H1 (cell line): ENCODE results near the gene POLR1G. TPM values are rescaled to one million over a fixed set of nuclear protein-coding genes. Genes with fewer than 3 reads are reported as not detected.

Source experiments
- CTCF ChIA-PET: fragments of 300-600 bp; sonication (Branson Sonifier 250); formaldehyde crosslinking; loops from one replicate; lab custom pipeline; 2021; ENCODE audit not compliant: partially characterized antibody; lab: Charles Lee
- POLR2A ChIA-PET: fragments of 300-600 bp; sonication (Branson Sonifier 250); formaldehyde crosslinking; loops from one replicate; lab custom pipeline; 2021; ENCODE audit warnings: inconsistent platforms; ENCODE audit not compliant: partially characterized antibody; lab: Charles Lee
- DNase-seq, 2 experiments: peaks; one replicate each; pipeline versions ENCODE4 v3.0.0 to v3.0.0-alpha.2; 2010 to 2022; ENCODE audit warnings: low spot score in 2 of 2, low read depth in 1 of 2, mixed read lengths in 1 of 2
- FAIRE-seq: peaks from 2 replicates; lab custom pipeline; 2011; peaks lifted over from hg19 to GRCh38; lab: Jason Lieb, UNC
- H2AFZ ChIP-seq: 2 replicates; pipeline ENCODE4 v1.8.1; 2012; ENCODE audit warnings: low read length, inconsistent platforms
- H2AK5ac ChIP-seq: 2 replicates; pipeline ENCODE4 v1.6.1; 2013; ENCODE audit warnings: low read depth, low read length
- H2BK120ac ChIP-seq: replicated peaks from 2 replicates; pipeline ENCODE3; 2013; ENCODE audit warnings: low read depth, low read length, inconsistent platforms
- H2BK12ac ChIP-seq: 2 replicates; pipeline ENCODE4 v1.6.1; 2013; ENCODE audit warnings: low read depth, low read length
- H2BK15ac ChIP-seq: 2 replicates; pipeline ENCODE4 v1.6.1; 2013; ENCODE audit warnings: low read length
- H2BK20ac ChIP-seq: 2 replicates; pipeline ENCODE4 v1.6.1; 2013; ENCODE audit warnings: low read length
- H2BK5ac ChIP-seq: 2 replicates; pipeline ENCODE4 v1.6.1; 2013; ENCODE audit warnings: low read depth, low read length
- H3K14ac ChIP-seq: 2 replicates; pipeline ENCODE4 v1.6.1; 2013; ENCODE audit warnings: inconsistent platforms; ENCODE audit not compliant: insufficient read length
- H3K18ac ChIP-seq: 2 replicates; pipeline ENCODE4 v1.6.1; 2013; ENCODE audit warnings: low read length; ENCODE audit errors: extremely low read depth
- H3K23ac ChIP-seq: 2 replicates; pipeline ENCODE4 v1.6.1; 2013; ENCODE audit warnings: inconsistent platforms; ENCODE audit not compliant: insufficient read length
- H3K23me2 ChIP-seq: 2 replicates; pipeline ENCODE4 v1.6.1; 2013; ENCODE audit warnings: low read depth, low read length
- H3K27ac ChIP-seq: 2 replicates; pipeline ENCODE4 v1.6.1; 2011; ENCODE audit warnings: low read depth, low read length, inconsistent platforms
- H3K27me3 ChIP-seq, 4 experiments: replicated peaks in 1 of 4; 1 replicate in 1 of 4; 2 replicates in 3 of 4; pipeline versions ENCODE4 v1.6.1 to v1.8.1; 2011 to 2013; ENCODE audit warnings: low read length in 3 of 4, mild to moderate bottlenecking in 3 of 4, inconsistent platforms in 2 of 4, mixed read lengths in 2 of 4, moderate library complexity in 1 of 4; ENCODE audit not compliant: control insufficient read depth in 3 of 4, insufficient read depth in 3 of 4; ENCODE audit errors: extremely low read depth in 1 of 4
- H3K36me3 ChIP-seq, 4 experiments: 2 replicates each; pipeline versions ENCODE4 v1.6.1 to v1.8.1; 2011 to 2013; ENCODE audit warnings: mild to moderate bottlenecking in 4 of 4, low read length in 3 of 4, moderate library complexity in 2 of 4, control low read depth in 1 of 4, inconsistent platforms in 1 of 4; ENCODE audit not compliant: insufficient read depth in 4 of 4, control insufficient read depth in 2 of 4
- H3K4ac ChIP-seq: replicated peaks from 2 replicates; pipeline ENCODE3; 2013; ENCODE audit warnings: low read length, low read depth, mixed read lengths, inconsistent platforms; ENCODE audit not compliant: insufficient read length
- H3K4me1 ChIP-seq, 4 experiments: replicated peaks in 1 of 4; 1 replicate in 1 of 4; 2 replicates in 3 of 4; pipeline versions ENCODE4 v1.6.1 to v1.8.1; 2011 to 2013; ENCODE audit warnings: low read length in 3 of 4, inconsistent platforms in 2 of 4, mixed read lengths in 1 of 4; ENCODE audit not compliant: insufficient read depth in 4 of 4, control insufficient read depth in 3 of 4
- H3K4me2 ChIP-seq, 2 experiments: 2 replicates each; pipeline versions ENCODE4 v1.6.1 to v1.8.1; 2011 to 2013; ENCODE audit warnings: low read depth in 2 of 2, low read length in 2 of 2, control low read depth in 1 of 2, inconsistent platforms in 1 of 2, mild to moderate bottlenecking in 1 of 2; ENCODE audit not compliant: insufficient read depth in 1 of 2
- H3K4me3 ChIP-seq, 4 experiments: fragments of 200-600, 300-600 bp in 1 of 4; sonication (generic), shearing (Covaris generic), sonication (Bioruptor Twin) in 1 of 4; 2 replicates each; pipeline versions ENCODE4 v1.5.1 to v1.8.1; 2011 to 2016; ENCODE audit warnings: low read length in 4 of 4, low read depth in 3 of 4, control low read depth in 2 of 4, inconsistent platforms in 2 of 4, mild to moderate bottlenecking in 2 of 4, mixed read lengths in 1 of 4, moderate library complexity in 1 of 4; ENCODE audit not compliant: insufficient read depth in 2 of 4; ENCODE audit errors: extremely low read depth in 1 of 4
- H3K56ac ChIP-seq: replicated peaks from 2 replicates; pipeline ENCODE3; 2013; ENCODE audit warnings: low read depth, mild to moderate bottlenecking, mixed read lengths, low read length, inconsistent platforms; ENCODE audit not compliant: insufficient read length
- H3K79me1 ChIP-seq: 2 replicates; pipeline ENCODE4 v1.6.1; 2013; ENCODE audit warnings: low read depth, low read length, control low read depth
- H3K79me2 ChIP-seq, 2 experiments: 2 replicates each; pipeline versions ENCODE4 v1.6.1 to v1.8.1; 2012 to 2013; ENCODE audit warnings: low read length in 2 of 2, mild to moderate bottlenecking in 2 of 2, inconsistent platforms in 1 of 2; ENCODE audit not compliant: insufficient read depth in 2 of 2, control insufficient read depth in 1 of 2
- H3K9ac ChIP-seq, 4 experiments: replicated peaks in 1 of 4; 1 replicate in 1 of 4; 2 replicates in 3 of 4; pipeline versions ENCODE4 v1.6.1 to v1.8.1; 2011 to 2013; ENCODE audit warnings: low read depth in 3 of 4, low read length in 3 of 4, control low read depth in 2 of 4, mild to moderate bottlenecking in 2 of 4, moderate library complexity in 2 of 4, inconsistent platforms in 1 of 4; ENCODE audit errors: extremely low read depth in 1 of 4
- H3K9me3 ChIP-seq, 2 experiments: 2 replicates each; pipeline versions ENCODE4 v1.6.1 to v1.8.1; 2012 to 2013; ENCODE audit warnings: mild to moderate bottlenecking in 2 of 2, moderate library complexity in 2 of 2, control low read depth in 1 of 2, inconsistent platforms in 1 of 2, low read depth in 1 of 2, low read length in 1 of 2, mixed read lengths in 1 of 2; ENCODE audit not compliant: insufficient read depth in 2 of 2
- H4K20me1 ChIP-seq, 2 experiments: replicated peaks in 1 of 2; 2 replicates each; pipeline versions ENCODE3 to v1.8.1; 2011 to 2013; ENCODE audit warnings: inconsistent platforms in 2 of 2, low read length in 2 of 2, mild to moderate bottlenecking in 1 of 2; ENCODE audit not compliant: insufficient read depth in 2 of 2, control insufficient read depth in 1 of 2
- H4K5ac ChIP-seq: 2 replicates; pipeline ENCODE4 v1.6.1; 2013; ENCODE audit warnings: low read length, low read depth, mixed read lengths, inconsistent platforms; ENCODE audit not compliant: insufficient read length
- H4K8ac ChIP-seq: 2 replicates; pipeline ENCODE4 v1.8.0; 2013; ENCODE audit warnings: mild to moderate bottlenecking, moderate library complexity, low read length, inconsistent platforms; ENCODE audit not compliant: insufficient read depth; ENCODE audit errors: extremely low read depth
- H4K91ac ChIP-seq: replicated peaks from 2 replicates; pipeline ENCODE3; 2013; ENCODE audit warnings: low read length, mixed read lengths, inconsistent platforms; ENCODE audit not compliant: insufficient read length
- CBX5 ChIP-seq: fragments of 300-800, 300-1000 bp; sonication (generic); IDR thresholded peaks from 2 replicates; pipeline ENCODE4 v1.7.1; 2016; ENCODE audit warnings: antibody characterized with exemption, low read length, low read depth
- CEBPB ChIP-seq: IDR thresholded peaks from 2 replicates; pipeline ENCODE4 v1.6.1; 2012; ENCODE audit warnings: low read depth, low read length
- CHD2 ChIP-seq: IDR thresholded peaks from 2 replicates; pipeline ENCODE4 v1.6.1; 2012; ENCODE audit warnings: low read length, improper control_type of control experiment
- CTBP2 ChIP-seq: IDR thresholded peaks from 2 replicates; pipeline ENCODE4 v1.7.0; 2011; ENCODE audit warnings: borderline replicate concordance, mild to moderate bottlenecking, moderate library complexity, mixed read lengths, low read length; ENCODE audit not compliant: insufficient read depth, insufficient read length
- GTF2F1 ChIP-seq: IDR thresholded peaks from 2 replicates; pipeline ENCODE4 v1.6.1; 2012; ENCODE audit warnings: low read depth, low read length, improper control_type of control experiment, borderline replicate concordance
- JUND ChIP-seq: IDR thresholded peaks from 2 replicates; pipeline ENCODE4 v1.6.1; 2011; ENCODE audit warnings: mild to moderate bottlenecking, improper control_type of control experiment, low read length
- MAFK ChIP-seq: IDR thresholded peaks from 2 replicates; pipeline ENCODE4 v1.6.1; 2012; ENCODE audit warnings: low read depth, mild to moderate bottlenecking, improper control_type of control experiment, low read length
- RFX5 ChIP-seq: IDR thresholded peaks from 2 replicates; pipeline ENCODE4 v1.6.1; 2011; ENCODE audit warnings: low read depth, low read length, improper control_type of control experiment, borderline replicate concordance
- TCF12 ChIP-seq: IDR thresholded peaks from 2 replicates; pipeline ENCODE4 v1.6.1; 2011; ENCODE audit warnings: low read depth, mild to moderate bottlenecking, low read length
- YY1 ChIP-seq: IDR thresholded peaks from 2 replicates; pipeline ENCODE4 v1.6.1; 2011; ENCODE audit warnings: low read depth, mild to moderate bottlenecking, low read length
- WGBS, 2 experiments: shearing (Covaris generic) in 1 of 2; methylation state at CpG; one replicate each; pipeline versions ENCODE4 v1.1.6 to v1.1.7; 2013 to 2015; ENCODE audit warnings: low lambda C conversion rate in 2 of 2, mixed read lengths in 2 of 2, inconsistent platforms in 1 of 2, low coverage in 1 of 2, missing lambda C conversion rate in 1 of 2; ENCODE audit not compliant: insufficient replicate concordance in 2 of 2, insufficient coverage in 1 of 2, insufficient read length in 1 of 2; ENCODE audit errors: extremely low coverage in 1 of 2, missing lambda C conversion rate in 1 of 2; 5-methylcytosine and 5-hydroxymethylcytosine counted together
- polyA plus RNA-seq, 7 experiments: library from polyadenylated mRNA; depleted of rRNA in 3 of 7; stranded (reverse) in 5 of 7; unstranded in 2 of 7; fragments of >200 nt in 5 of 7; fragments of 200-250 nt in 2 of 7; gene quantifications; 1 replicate in 5 of 7; 2 replicates in 1 of 7; 4 replicates in 1 of 7; pipeline versions ENCODE4 v1.2.1 to v1.2.3, GENCODE V29; 2011 to 2013; ENCODE audit warnings: missing spikeins in 2 of 7, mixed read lengths in 2 of 7
- total RNA-seq: library from RNA; stranded (reverse); fragmentation: NEBNext Ultra II Directional; extraction: Animal tissue kit (Norgen Biotek cat#: 25700); gene quantifications from 2 replicates; pipeline ENCODE4 v1.2.1, GENCODE V29; 2021
- TF ChIP-seq, protein P1 (sequence below), 3 experiments: IDR thresholded peaks; 1 replicate in 2 of 3; 2 replicates in 1 of 3; pipeline versions ENCODE4 v1.5.1 to v1.6.1; 2011; ENCODE audit warnings: low read length in 3 of 3, mild to moderate bottlenecking in 3 of 3, inconsistent platforms in 2 of 3, low read depth in 1 of 3, moderate library complexity in 1 of 3; ENCODE audit not compliant: insufficient read depth in 1 of 3; ENCODE audit errors: control extremely low read depth in 1 of 3

The POLR1G gene
- total and polyA plus RNA-seq, 2 of the 8 experiments (the other 6 are each of a cell fraction or from before 2014, with no cell fraction given), result 16.8 to 34.8 TPM

- no peak overlapping the region for H3K23ac ChIP-seq
- H3K56ac ChIP-seq, result no peak overlapping the region
- H3K79me2 ChIP-seq, result peaks cover 0 to 9% of the 10 kb centered on the region in 2 experiments; a peak in 1 of 4 replicates
- H2BK15ac ChIP-seq, result no peak overlapping the region
- H2AK5ac ChIP-seq, result no peak overlapping the region
- no peak overlapping the region for H2BK12ac ChIP-seq
- peaks cover 0 to 6% of the 10 kb centered on the region in 2 experiments for H4K20me1 ChIP-seq
- H3K4me3 ChIP-seq, result no peak overlapping the region
- no peak overlapping the region for H2BK5ac ChIP-seq
- 86% methylated on average over 6 of the region's 6 CpGs; no CpG with 5 or more reads in 1 of the 2 experiments for WGBS, 2 experiments
- no peak overlapping the region for H4K8ac ChIP-seq
- no peak overlapping the region for H3K27ac ChIP-seq
- no peak overlapping the region for H3K14ac ChIP-seq
- H3K4me2 ChIP-seq, result no peak overlapping the region
- H3K18ac ChIP-seq, result no peak overlapping the region
- FAIRE-seq (no peak), DNase-seq (no peak)
- CTCF ChIA-PET, result interaction anchor here (0.7 to 2.4 kb wide), 4 partner anchors 18 to 1457 kb away, joined by 3 to 9 read pairs (median 4); no protein-coding TSS in a partner anchor
- peaks cover 10% of the 10 kb centered on the region for H3K23me2 ChIP-seq
- POLR2A ChIA-PET, result interaction anchor here (0.6 to 1.9 kb wide), 4 partner anchors 9 to 97 kb away, joined by 3 to 9 read pairs (median 3); no protein-coding TSS in a partner anchor
- H3K4ac ChIP-seq, result no peak overlapping the region
- peaks cover 2% of the 10 kb centered on the region; the same call in 1 of the 2 replicates for H3K79me1 ChIP-seq
- H3K9ac ChIP-seq, result no peak overlapping the region; a peak in 1 of 7 replicates
- peaks cover 0 to 11% (median 6%) of the 10 kb centered on the region in 4 experiments; a peak in 6 of 7 replicates for H3K4me1 ChIP-seq
- H2BK120ac ChIP-seq, result no peak overlapping the region
- H3K27me3 ChIP-seq, result no peaks in the 10 kb centered on the region
- no peak overlapping the region for H4K91ac ChIP-seq
- no peak overlapping the region for H4K5ac ChIP-seq
- H3K36me3 ChIP-seq, result peaks cover 0 to 10% (median 6%) of the 10 kb centered on the region in 4 experiments; a peak in 5 of 8 replicates
- H3K9me3 ChIP-seq, result no peaks in the 10 kb centered on the region
- H2BK20ac ChIP-seq, result no peak overlapping the region
- no peak overlapping the region for H2AFZ ChIP-seq
- TF ChIP-seq CHD2, result no peak
- TF ChIP-seq YY1, result no peak
- TF ChIP-seq TCF12, result no peak
- no peak for TF ChIP-seq CTBP2
- TF ChIP-seq CEBPB, result no peak
- no peak for TF ChIP-seq GTF2F1
- no peak for TF ChIP-seq RFX5
- TF ChIP-seq, protein P1, sequence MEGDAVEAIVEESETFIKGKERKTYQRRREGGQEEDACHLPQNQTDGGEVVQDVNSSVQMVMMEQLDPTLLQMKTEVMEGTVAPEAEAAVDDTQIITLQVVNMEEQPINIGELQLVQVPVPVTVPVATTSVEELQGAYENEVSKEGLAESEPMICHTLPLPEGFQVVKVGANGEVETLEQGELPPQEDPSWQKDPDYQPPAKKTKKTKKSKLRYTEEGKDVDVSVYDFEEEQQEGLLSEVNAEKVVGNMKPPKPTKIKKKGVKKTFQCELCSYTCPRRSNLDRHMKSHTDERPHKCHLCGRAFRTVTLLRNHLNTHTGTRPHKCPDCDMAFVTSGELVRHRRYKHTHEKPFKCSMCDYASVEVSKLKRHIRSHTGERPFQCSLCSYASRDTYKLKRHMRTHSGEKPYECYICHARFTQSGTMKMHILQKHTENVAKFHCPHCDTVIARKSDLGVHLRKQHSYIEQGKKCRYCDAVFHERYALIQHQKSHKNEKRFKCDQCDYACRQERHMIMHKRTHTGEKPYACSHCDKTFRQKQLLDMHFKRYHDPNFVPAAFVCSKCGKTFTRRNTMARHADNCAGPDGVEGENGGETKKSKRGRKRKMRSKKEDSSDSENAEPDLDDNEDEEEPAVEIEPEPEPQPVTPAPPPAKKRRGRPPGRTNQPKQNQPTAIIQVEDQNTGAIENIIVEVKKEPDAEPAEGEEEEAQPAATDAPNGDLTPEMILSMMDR (IDR thresholded peaks at IDR 0.05; ENCODE audit: control extremely low read depth in 1 of 3, insufficient read depth in 1 of 3, low read depth in 1 of 3, low read length in 3 of 3), result no peak
- TF ChIP-seq CBX5, result no peak
- no peak for TF ChIP-seq MAFK
- no peak for TF ChIP-seq JUND
Observed at GRCh38 chr19:45420871-45421270, 14.4 kb downstream of the POLR1G start.
